IMR-90 (cell line): ENCODE data around the gene PIP5K1C.

Experiments used
- CEBPB ChIP-seq: IDR thresholded peaks from 2 replicates; pipeline ENCODE4 v1.6.1; 2012; ENCODE audit warnings: low read depth, low read length, improper control_type of control experiment
- CHD1 ChIP-seq: IDR thresholded peaks from 2 replicates; pipeline ENCODE4 v1.6.1; 2012; ENCODE audit warnings: low read depth, low read length, improper control_type of control experiment
- POLR2A ChIP-seq: IDR thresholded peaks from 2 replicates; pipeline ENCODE4 v1.6.1; 2012; ENCODE audit warnings: mild to moderate bottlenecking, low read depth, low read length
- RCOR1 ChIP-seq: IDR thresholded peaks from 2 replicates; pipeline ENCODE4 v1.6.1; 2012; ENCODE audit warnings: mild to moderate bottlenecking, low read length, improper control_type of control experiment; ENCODE audit not compliant: insufficient replicate concordance
- RFX5 ChIP-seq: IDR thresholded peaks from 2 replicates; pipeline ENCODE4 v1.8.0; 2012; ENCODE audit warnings: low read depth, mild to moderate bottlenecking, low read length, moderate library complexity
- TF ChIP-seq, protein P1 (sequence below): conservative IDR thresholded peaks from 2 replicates; pipeline ENCODE4 v1.5.1; 2012; ENCODE audit warnings: mild to moderate bottlenecking, low read depth, low read length, improper control_type of control experiment
- TF ChIP-seq, protein P2 (sequence below): fragments of 150-350 bp; IDR thresholded peaks from 2 replicates; pipeline ENCODE4 v1.6.1; 2017; ENCODE audit warnings: mild to moderate bottlenecking, antibody characterized with exemption, low read length, low read depth
- TF ChIP-seq, protein P3 (sequence below): fragments of 150-350 bp; IDR thresholded peaks from 2 replicates; pipeline ENCODE4 v1.6.1; 2016; ENCODE audit warnings: low read depth, mild to moderate bottlenecking, low read length, moderate library complexity, borderline replicate concordance

DNA sequence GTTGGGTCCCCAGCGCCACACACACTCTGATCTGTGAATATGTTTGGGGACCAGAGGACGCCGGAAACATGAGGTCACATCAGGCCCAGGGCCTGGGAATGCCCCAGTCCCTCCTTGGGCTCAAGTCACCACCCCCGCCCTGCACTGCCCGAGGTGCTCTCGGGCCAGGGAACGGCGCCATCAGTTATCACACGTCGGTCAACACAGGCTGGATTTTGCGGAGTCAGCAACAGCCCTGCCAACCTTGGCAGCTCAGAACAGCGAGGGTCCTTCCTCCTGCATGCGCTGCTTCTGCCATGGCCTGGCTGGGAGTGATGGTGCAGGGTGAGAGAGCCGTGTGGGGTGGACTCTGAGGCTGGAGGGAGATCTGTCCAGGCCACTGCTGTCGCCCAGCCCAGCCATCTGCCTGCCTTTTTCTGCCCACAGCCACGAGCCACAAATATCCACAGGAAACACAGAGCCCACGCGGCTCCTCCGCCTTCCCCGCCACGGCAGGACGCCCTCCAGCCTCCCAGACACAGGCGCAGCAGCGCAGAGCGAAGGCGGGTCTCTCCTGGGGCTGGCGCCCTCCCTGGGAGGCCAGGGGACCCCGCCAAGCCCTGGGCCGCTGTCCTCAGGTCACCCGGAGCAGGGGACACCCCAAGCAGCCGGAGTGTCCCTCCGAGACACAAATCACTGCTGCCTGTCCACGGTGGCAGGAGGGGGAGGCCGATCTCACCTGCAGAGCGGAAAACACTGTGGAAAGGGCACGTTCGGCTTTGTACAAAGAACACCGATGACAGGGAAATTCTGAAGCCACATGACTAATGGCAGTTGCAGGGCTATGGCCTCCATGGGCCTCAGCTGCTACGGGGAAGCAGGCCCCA lies 42.0 kb downstream of the PIP5K1C start:
- TF ChIP-seq CEBPB (no peak), POLR2A (no peak), CHD1 (no peak), RFX5 (no peak), RCOR1 (no peak)
- TF ChIP-seq, protein P1, sequence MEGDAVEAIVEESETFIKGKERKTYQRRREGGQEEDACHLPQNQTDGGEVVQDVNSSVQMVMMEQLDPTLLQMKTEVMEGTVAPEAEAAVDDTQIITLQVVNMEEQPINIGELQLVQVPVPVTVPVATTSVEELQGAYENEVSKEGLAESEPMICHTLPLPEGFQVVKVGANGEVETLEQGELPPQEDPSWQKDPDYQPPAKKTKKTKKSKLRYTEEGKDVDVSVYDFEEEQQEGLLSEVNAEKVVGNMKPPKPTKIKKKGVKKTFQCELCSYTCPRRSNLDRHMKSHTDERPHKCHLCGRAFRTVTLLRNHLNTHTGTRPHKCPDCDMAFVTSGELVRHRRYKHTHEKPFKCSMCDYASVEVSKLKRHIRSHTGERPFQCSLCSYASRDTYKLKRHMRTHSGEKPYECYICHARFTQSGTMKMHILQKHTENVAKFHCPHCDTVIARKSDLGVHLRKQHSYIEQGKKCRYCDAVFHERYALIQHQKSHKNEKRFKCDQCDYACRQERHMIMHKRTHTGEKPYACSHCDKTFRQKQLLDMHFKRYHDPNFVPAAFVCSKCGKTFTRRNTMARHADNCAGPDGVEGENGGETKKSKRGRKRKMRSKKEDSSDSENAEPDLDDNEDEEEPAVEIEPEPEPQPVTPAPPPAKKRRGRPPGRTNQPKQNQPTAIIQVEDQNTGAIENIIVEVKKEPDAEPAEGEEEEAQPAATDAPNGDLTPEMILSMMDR: no peak
- TF ChIP-seq, protein P2, sequence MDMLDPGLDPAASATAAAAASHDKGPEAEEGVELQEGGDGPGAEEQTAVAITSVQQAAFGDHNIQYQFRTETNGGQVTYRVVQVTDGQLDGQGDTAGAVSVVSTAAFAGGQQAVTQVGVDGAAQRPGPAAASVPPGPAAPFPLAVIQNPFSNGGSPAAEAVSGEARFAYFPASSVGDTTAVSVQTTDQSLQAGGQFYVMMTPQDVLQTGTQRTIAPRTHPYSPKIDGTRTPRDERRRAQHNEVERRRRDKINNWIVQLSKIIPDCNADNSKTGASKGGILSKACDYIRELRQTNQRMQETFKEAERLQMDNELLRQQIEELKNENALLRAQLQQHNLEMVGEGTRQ: no peak
- TF ChIP-seq, protein P3, sequence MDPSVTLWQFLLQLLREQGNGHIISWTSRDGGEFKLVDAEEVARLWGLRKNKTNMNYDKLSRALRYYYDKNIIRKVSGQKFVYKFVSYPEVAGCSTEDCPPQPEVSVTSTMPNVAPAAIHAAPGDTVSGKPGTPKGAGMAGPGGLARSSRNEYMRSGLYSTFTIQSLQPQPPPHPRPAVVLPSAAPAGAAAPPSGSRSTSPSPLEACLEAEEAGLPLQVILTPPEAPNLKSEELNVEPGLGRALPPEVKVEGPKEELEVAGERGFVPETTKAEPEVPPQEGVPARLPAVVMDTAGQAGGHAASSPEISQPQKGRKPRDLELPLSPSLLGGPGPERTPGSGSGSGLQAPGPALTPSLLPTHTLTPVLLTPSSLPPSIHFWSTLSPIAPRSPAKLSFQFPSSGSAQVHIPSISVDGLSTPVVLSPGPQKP: no peak
